Esophagus muscularis mucosa (tissue), 4 donors: ENCODE data around the gene FAM110A. TPM values are rescaled to one million over a fixed set of nuclear protein-coding genes. Genes with fewer than 3 reads are reported as not detected.
A peak's percentile ranks its signal among the peaks of the same experiment; 100 is the strongest.
"Not testable (repeated sequence)": the region's sequence is repeated elsewhere in the genome, so short reads cannot be mapped to it uniquely, and the experiment has no call there.

Source experiments
- DNase-seq: peaks from one replicate; pipeline ENCODE4 v3.0.0-alpha.2; 2017; ENCODE audit errors: extremely low spot score
- H3K27ac ChIP-seq, 4 donors: fragments of 200-600 bp; sonication (generic); replicated peaks in 1 of 4; 1 replicate in 3 of 4; 2 replicates in 1 of 4; pipeline ENCODE4 v1.5.1; 2016 to 2019; ENCODE audit warnings: mild to moderate bottlenecking in 1 of 4
- H3K27me3 ChIP-seq, 4 donors: fragments of 200-600 bp; sonication (generic); one replicate each; pipeline versions ENCODE4 v1.5.1 to v1.6.0; 2016 to 2019
- H3K36me3 ChIP-seq, 4 donors: fragments of 200-600 bp; sonication (generic); one replicate each; pipeline ENCODE4 v1.5.1; 2016 to 2019
- H3K4me1 ChIP-seq, 4 donors: fragments of 200-600 bp; sonication (generic); one replicate each; pipeline ENCODE4 v1.5.1; 2016 to 2019
- H3K4me3 ChIP-seq, 4 donors: fragments of 200-600 bp; sonication (generic); 1 replicate in 2 of 4; 2 replicates in 2 of 4; pipeline ENCODE4 v1.5.1; 2016 to 2019; ENCODE audit warnings: mild to moderate bottlenecking in 4 of 4, moderate library complexity in 1 of 4
- H3K9me3 ChIP-seq, 4 donors: fragments of 200-600 bp; sonication (generic); 1 replicate in 3 of 4; 2 replicates in 1 of 4; pipeline ENCODE4 v1.5.1; 2016 to 2019
- CTCF ChIP-seq, 3 experiments: fragments of 200-600 bp in 2 of 3; fragments of 450-650 bp in 1 of 3; sonication (generic) in 2 of 3; IDR thresholded peaks; one replicate each; pipeline ENCODE4 v1.5.1; 2017 to 2019; ENCODE audit warnings: antibody characterized with exemption in 3 of 3, mild to moderate bottlenecking in 2 of 3, moderate library complexity in 1 of 3
- EP300 ChIP-seq: sonication (generic); formaldehyde crosslinking; IDR thresholded peaks from one replicate; pipeline ENCODE4 v1.6.1; 2017; ENCODE audit warnings: antibody characterized with exemption
- POLR2A ChIP-seq: fragments of 450-650 bp; IDR thresholded peaks from one replicate; pipeline ENCODE4 v1.6.1; 2017; ENCODE audit warnings: antibody characterized with exemption, moderate library complexity, mild to moderate bottlenecking, low read depth
- POLR2AphosphoS5 ChIP-seq, 2 donors: sonication (generic); formaldehyde crosslinking; IDR thresholded peaks; one replicate each; pipeline ENCODE4 v1.6.1; 2017; ENCODE audit warnings: antibody characterized with exemption in 2 of 2
- WGBS: methylation state at CpG from one replicate; pipeline ENCODE4 v1.1.5; 2018; 5-methylcytosine and 5-hydroxymethylcytosine counted together
- intact Hi-C: fragments of 100-400 bp; cut with DNase I; formaldehyde crosslinking; loops from one replicate; pipeline ENCODE4 v1.15.1; 2023
- total RNA-seq, 4 donors: library from RNA; depleted of rRNA; stranded (reverse); fragments of >200 nt; gene quantifications; one replicate each; pipeline versions ENCODE4 v1.1.0 to v1.2.1, GENCODE V29; 2016

FAM110A gene
- total RNA-seq, 4 donors from 2014 or later = 2.0 to 4.4 (median 3.2) TPM

GRCh38 chr20:796921-797320 is 36.6 kb upstream of the FAM110A start:
- Histone ChIP-seq H3K4me1 (no peaks in the 10 kb centered on the region), H3K36me3 (no peaks in the 10 kb centered on the region), H3K27ac (no peak overlapping the region), H3K4me3 (no peak overlapping the region), H3K9me3 (peaks cover 0 to 6% (median 5%) of the 10 kb centered on the region in 4 donors), H3K27me3 (peaks cover 0 to 15% (median 0%) of the 10 kb centered on the region in 4 donors)
- no peak for DNase-seq
- TF ChIP-seq CTCF (IDR thresholded peaks at IDR 0.05) = no peak
- TF ChIP-seq POLR2AphosphoS5 (IDR thresholded peaks at IDR 0.05) = no peak
- no peak for TF ChIP-seq EP300
- TF ChIP-seq POLR2A = no peak
- intact Hi-C loops = no loop called here
- WGBS = 83% methylated on average over 3 of the region's 3 CpGs

- intact Hi-C loops, DNase-seq, H3K36me3 ChIP-seq, H3K27ac ChIP-seq, H3K9me3 ChIP-seq, H3K4me3 ChIP-seq, H3K4me1 ChIP-seq: not testable (repeated sequence)
- H3K27me3 ChIP-seq = peaks cover 0 to 18% (median 0%) of the 10 kb centered on the region in 4 donors
- WGBS = 40% methylated on average over 2 of the region's 5 CpGs
Observed at GRCh38 chr20:798746-799145, 34.8 kb upstream of the FAM110A start.

- intact Hi-C loops, H3K4me3 ChIP-seq, H3K4me1 ChIP-seq, H3K9me3 ChIP-seq, DNase-seq, H3K36me3 ChIP-seq, H3K27ac ChIP-seq: not testable (repeated sequence)
- peaks cover 0 to 18% (median 0%) of the 10 kb centered on the region in 4 donors for H3K27me3 ChIP-seq
- WGBS = 90% methylated on average over 7 of the region's 7 CpGs
Observed at GRCh38 chr20:800026-800425, 33.5 kb upstream of the FAM110A start.

- DNase-seq = no peak
- Histone ChIP-seq H3K4me1 (no peaks in the 10 kb centered on the region), H3K4me3 (no peak overlapping the region), H3K36me3 (no peaks in the 10 kb centered on the region), H3K27ac (no peak overlapping the region), H3K27me3 (peaks cover 0 to 18% (median 0%) of the 10 kb centered on the region in 4 donors), H3K9me3 (no peaks in the 10 kb centered on the region)
- TF ChIP-seq POLR2A (no peak), CTCF (IDR thresholded peaks at IDR 0.05) (no peak), EP300 (no peak), POLR2AphosphoS5 (IDR thresholded peaks at IDR 0.05) (no peak)
- 88% methylated on average over 3 of the region's 3 CpGs for WGBS
- intact Hi-C loops = no loop called here
Observed at GRCh38 chr20:801678-802077, 31.8 kb upstream of the FAM110A start.

GRCh38 chr20:805713-806112 is 27.8 kb upstream of the FAM110A start:
- no peak for DNase-seq
- Histone ChIP-seq H3K4me1 (no peaks in the 10 kb centered on the region), H3K9me3 (no peaks in the 10 kb centered on the region), H3K27me3 (peaks cover 0 to 31% (median 0%) of the 10 kb centered on the region in 4 donors), H3K4me3 (no peak overlapping the region), H3K36me3 (no peaks in the 10 kb centered on the region), H3K27ac (no peak overlapping the region)
- TF ChIP-seq POLR2A = no peak
- no peak for TF ChIP-seq CTCF (IDR thresholded peaks at IDR 0.05)
- TF ChIP-seq EP300 = no peak
- TF ChIP-seq POLR2AphosphoS5 (IDR thresholded peaks at IDR 0.05) = no peak
- intact Hi-C loops = no loop called here
- 14% methylated on average over 1 of the region's 1 CpG for WGBS

GRCh38 chr20:811776-812434 is 21.6 kb upstream of the FAM110A start:
- peaks cover 0 to 68% (median 2%) of the 10 kb centered on the region in 4 donors for H3K27me3 ChIP-seq

GRCh38 chr20:812435-812814 is 21.1 kb upstream of the FAM110A start:
- DNase-seq, H3K36me3 ChIP-seq, H3K9me3 ChIP-seq, intact Hi-C loops, H3K27ac ChIP-seq, H3K4me1 ChIP-seq, H3K4me3 ChIP-seq: not testable (repeated sequence)
- H3K27me3 ChIP-seq = peaks cover 0 to 71% (median 2%) of the 10 kb centered on the region in 4 donors
- WGBS = 46% methylated on average over 2 of the region's 2 CpGs

More at GRCh38 chr20:811776-812434, 21.6 kb upstream of the FAM110A start:
- peak; percentile 83 for DNase-seq
- WGBS = 75% methylated on average over 13 of the region's 13 CpGs
- H3K9me3 ChIP-seq, H3K4me3 ChIP-seq, H3K4me1 ChIP-seq, H3K27ac ChIP-seq, intact Hi-C loops, H3K36me3 ChIP-seq: not testable (repeated sequence)
